Limb (tissue), 2 donors: ENCODE data around the gene PALM2AKAP2.
A peak's percentile ranks its signal among the peaks of the same experiment; 100 is the strongest.
"Not testable (repeated sequence)": the region's sequence is repeated elsewhere in the genome, so short reads cannot be mapped to it uniquely, and the experiment has no call there.

Source experiments
- DNase-seq, 2 donors: peaks; one replicate each; pipeline ENCODE4 v3.0.0-alpha.2; 2016; ENCODE audit errors: extremely low spot score in 2 of 2

The PALM2AKAP2 gene

DNA sequence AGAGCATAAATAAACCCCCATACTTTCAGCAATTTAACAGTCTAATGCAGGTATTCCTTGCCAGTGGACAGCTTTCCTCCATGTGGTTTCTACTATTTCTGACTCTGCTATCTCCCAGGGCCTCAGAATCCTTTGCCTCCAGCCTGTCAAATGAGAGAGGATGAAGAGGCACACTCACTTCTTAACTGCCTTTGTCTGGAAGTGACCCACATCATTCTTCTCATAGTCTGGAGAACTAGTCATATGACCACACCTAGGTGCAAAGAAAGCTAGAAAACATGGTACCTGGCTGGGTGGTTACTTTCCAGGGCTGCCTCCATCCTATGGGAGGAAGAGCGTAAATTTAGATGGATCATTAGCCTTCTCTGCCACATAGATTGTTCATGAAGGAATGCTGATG lies 22.5 kb downstream of the PALM2AKAP2 start:
- no peak for DNase-seq

GRCh38 chr9:109805050-109805449 lies 25.1 kb downstream of the PALM2AKAP2 start:
- DNase-seq: no peak

GRCh38 chr9:109806506-109807115 lies 26.6 kb downstream of the PALM2AKAP2 start:
- no peak for DNase-seq

DNA sequence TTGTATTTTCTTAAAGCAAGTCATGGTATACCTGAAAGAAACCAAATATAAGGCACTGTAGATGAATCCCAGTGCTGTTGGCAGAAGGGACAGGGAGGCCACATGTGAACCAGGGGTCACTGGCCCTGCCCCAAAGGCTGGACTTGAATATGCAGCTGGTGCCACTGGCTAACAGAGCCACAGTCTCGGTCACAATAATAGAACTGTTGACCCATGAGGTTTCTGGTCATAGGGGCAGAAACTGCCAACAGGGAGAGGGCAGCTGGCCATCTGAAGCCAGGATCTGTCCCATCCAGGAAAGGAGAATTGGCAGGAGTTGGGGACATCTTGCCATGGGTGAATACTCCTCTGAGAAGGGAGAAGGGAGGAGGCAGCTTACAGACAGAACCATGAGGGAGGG lies 31.9 kb downstream of the PALM2AKAP2 start:
- DNase-seq: no peak

DNA sequence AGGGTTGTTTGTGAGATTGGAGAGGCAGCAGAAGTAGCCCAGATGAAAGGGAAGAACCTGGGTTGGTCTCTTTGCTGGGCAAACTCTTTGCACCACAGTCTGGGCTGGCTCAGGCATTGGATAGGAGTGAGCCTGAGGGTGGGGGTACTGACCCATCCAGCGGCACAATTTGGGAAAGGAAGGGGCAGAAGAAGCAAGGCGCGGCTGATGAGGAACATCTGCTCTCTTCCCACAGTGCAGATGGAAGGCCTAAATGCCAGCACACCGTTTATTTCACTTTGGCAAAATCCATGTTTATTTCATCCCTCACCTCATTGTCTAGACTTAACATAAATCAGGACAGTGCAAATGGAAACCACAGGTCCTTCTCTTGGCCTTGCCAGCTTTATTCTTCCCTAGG lies 32.3 kb downstream of the PALM2AKAP2 start:
- DNase-seq: no peak

DNA sequence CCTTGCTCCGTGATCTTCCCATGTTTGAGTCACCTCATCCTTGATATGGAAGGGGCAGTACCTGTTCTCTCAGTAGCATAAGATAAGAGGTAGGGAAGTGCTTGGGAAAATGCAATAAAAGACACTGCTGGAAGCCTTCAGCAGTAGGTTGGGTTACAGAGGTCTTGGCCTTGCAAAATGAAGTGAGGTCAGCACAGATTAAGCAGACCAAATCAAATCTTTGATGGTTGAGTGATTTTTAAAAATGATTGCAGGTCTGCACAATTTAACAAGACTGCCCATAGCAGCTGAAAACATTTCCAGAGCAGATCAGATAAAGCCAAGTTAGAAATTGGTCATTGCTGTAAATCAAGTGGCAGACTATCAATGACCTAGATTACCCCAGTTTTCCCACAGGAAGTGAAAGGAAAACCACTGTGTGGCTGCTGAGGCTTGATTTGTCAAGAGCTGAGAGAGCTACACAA lies 32.9 kb downstream of the PALM2AKAP2 start:
- DNase-seq: no peak

DNA sequence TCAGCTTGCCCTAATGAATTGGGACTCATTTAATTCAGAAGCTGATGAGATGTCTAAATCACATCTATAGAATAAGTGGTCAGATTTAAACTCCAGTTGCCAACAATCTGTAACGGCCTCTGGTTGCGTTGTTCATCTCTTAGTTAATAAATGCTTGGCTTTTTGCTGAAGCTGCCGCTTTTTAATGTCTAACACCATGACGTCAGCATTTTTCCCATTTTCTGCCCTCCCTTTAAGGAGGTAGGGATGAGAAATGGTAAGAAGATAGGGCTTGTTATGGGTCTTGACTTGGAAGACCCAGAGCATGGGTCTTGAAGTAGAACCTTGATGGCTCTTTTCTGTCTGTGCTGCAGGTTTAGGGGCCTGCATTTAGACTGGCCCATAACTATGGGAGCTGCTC lies 33.3 kb downstream of the PALM2AKAP2 start:
- no peak for DNase-seq

DNA sequence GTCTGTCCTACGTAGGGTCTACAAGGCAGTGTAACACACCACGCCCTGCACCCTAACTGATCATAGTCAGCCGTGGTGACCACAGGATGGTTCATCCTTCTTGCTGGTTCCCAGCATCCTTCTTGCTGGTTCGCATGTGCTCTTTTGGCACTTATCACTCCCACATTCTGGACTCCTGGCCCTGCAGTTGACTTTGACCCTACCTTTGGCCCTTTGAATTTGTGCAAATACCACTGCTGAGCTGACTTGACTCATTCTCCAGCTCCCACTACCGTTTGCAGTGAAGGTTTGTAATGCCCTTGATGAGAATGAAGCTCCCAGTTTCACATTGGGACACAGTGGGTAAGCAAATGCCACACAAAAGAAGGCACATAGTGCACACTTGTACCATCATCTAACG lies 33.8 kb downstream of the PALM2AKAP2 start:
- DNase-seq: no peak

DNA sequence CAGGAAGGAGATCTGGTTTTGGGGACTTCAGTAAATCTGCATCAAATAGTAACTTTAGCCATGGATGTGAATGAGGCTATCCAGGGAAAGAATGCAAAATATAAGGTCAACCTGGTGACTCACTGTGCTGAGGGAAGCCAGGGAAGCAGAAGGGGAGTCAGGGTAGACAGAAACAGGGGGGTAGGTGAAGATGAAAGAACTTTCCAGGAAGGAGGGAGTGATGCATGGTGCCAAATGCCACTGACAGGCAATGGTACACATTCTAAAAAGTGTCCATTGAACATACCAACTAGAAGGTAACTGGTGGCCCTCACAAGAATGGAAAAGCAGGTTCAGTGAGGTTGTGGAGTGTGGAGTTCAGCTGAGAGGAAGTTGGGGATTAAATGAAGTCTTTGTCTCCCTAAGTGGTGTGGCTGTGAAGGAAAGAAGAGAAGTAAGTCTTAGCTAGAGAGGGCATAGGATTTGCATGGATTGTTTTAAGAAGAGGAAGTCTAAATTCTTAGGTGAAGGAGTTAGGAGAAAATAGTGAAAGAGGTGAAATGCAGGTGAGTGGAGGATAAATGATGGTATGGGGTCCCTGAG lies 35.5 kb downstream of the PALM2AKAP2 start:
- DNase-seq: no peak

DNA sequence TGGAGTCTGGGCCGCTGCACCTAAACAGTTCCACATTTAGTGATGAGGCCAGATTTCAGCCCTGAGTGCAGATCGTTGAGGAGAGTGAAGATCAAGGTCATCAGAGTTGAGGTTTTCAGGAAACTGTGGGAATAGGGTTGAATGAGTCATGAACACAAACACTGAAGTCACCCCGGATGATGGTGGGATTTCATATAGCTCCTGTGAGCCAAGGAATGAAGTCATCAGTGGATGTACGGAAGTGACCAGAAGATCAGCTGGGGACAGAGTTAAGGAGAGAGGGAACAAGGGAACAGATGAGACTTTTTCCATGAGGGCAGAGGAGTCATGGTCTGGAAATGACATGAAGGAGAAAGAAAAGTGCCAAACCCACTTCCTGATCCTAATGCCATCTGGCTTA lies 36.5 kb downstream of the PALM2AKAP2 start:
- DNase-seq: peak in 1 of 2 donors; percentile 33

- DNase-seq: no peak
Observed at GRCh38 chr9:109817146-109817845, 37.3 kb downstream of the PALM2AKAP2 start.

DNA sequence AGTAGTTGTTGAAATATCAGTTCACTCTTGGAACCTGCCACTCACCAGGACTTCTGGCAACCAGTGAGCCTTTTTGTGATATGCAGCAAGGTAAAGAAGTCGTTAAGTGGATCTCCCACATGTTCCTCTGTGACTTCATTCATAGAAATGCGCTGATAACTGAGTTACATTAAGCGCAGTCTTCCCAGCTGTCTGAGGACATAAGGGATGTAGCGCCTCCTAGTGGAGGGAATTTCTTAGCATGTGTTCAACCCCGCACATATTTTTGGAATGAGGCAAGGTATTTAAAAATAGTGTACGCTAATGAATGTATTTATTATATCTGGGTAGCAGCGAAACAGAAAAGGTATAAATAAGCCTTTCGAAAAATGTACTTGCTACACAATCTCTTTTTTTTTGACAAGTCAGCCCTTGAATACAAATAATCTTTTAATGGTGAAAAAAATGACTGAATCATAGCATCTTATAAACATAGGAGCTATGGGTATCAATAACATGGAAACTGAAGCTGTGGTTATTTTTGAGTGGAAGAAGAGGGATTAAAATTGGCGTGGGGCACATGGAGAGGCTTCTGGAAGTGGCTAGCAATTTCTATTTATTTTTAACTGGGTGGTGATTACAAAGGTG lies 38.0 kb downstream of the PALM2AKAP2 start:
- peak; percentile 76 to 96 for DNase-seq

DNA sequence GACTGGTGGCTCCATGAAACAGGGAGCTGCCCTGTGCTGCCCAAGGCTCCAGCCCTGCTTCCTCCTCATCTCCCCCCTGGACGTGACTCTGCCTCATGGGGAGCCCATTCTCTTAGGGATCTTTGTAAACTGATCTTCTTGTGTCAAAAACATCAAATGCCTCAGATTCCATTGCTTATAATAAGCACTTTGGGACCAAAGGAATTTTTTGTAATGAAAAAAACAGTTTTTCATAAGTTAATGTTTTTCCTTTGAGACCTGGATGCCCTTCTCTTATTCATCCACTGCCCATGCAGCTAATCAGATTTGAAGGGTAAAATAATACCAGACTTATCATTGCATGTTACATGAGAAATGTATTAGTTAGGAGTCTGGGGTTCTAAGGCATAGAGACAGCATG lies 41.7 kb downstream of the PALM2AKAP2 start:
- DNase-seq: no peak

DNA sequence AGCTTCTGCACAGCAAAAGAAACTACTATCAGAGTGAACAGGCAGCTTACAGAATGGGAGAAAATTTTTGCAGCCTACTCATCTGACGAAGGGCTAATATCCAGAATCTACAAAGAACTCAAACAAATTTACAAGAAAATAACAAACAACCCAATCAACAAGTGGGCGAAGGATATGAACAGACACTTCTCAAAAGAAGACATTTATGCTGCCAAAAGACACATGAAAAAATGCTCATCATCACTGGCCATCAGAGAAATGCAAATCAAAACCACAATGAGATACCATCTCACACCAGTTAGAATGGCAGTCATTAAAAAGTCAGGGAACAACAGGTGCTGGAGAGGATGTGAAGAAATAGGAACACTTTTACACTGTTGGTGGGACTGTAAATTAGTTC lies 45.4 kb downstream of the PALM2AKAP2 start:
- not testable (repeated sequence) for DNase-seq

- DNase-seq: no peak
Observed at GRCh38 chr9:109826559-109826958, 46.6 kb downstream of the PALM2AKAP2 start.

DNA sequence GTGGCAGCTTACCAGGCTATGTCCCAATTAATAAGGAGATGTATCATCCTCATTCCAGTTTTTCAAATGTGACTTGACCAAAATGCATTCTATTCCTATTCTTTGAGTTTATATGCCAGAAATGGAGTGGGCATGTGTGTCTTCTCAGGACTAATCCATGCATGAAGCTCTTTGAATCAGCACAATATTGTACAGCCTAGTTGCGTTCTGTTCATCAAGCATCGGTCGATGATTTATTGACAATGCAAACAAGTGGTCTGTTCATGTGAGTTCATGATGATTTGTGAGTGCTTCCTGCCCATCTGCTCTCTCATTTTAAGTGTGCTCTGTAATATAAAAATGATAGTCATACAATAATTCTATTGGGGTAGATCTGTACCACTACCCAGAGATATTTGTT lies 48.3 kb downstream of the PALM2AKAP2 start:
- DNase-seq: no peak
